GM18951 (cell line): ENCODE results near the gene MAP3K3.

Experiments used
- POLR2A ChIP-seq: IDR thresholded peaks from 4 replicates; pipeline ENCODE4 v1.6.1; 2011; ENCODE audit warnings: mild to moderate bottlenecking; ENCODE audit not compliant: insufficient read length, insufficient read depth; ENCODE audit errors: extremely low read depth
- in situ Hi-C: fragments of 300-500 bp; cut with MboI; formaldehyde crosslinking; loops from one replicate; pipeline ENCODE4 v1.12.0; 2022; ENCODE audit warnings: low sequenced_read_pairs, mixed read lengths, inconsistent platforms; ENCODE audit not compliant: unreplicated experiment

MAP3K3 gene

DNA sequence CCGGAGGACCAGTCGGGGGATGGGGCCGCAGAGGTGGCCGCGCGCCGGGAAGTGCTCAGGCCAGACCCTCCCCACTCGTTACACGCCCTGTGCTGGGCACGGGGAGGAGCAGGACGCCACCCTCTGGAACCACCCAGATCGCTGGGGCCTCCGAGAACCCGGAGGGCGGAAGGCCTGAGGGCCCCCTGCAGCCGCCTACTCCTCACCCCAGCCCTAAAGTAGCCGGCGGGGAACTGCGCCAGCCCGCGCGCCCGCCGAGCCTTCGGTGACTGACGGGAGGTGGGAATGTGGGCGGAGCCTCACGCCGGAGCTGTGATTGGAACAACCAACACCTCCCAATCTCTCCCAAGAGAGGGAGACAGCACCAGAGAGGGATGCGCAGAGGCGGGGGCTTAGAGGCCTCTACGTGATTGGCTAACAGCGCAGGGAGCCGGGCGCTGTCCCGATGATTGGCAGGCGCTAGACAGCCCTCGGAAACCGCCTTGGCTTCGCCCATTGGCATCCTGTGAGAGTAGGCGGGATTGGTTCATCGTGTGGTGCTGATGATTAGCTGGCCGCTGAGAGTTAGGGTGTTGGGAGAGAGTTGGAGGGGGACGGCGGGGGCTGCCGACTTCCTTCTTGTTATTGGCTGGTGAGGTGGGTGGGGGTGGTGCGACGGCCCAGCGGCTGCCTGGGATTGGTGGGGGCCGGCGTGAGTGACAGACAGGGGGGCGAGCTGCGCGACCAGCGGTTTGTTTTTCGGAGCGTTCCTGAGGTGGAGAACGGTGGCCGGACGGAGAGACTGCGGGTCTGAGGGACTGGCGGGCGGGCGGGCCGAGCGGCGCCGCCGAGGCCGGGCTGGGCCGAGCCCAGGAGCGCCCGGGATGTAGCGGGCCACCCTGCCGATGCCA is at the start of gene MAP3K3:
Gene MAP3K3, plus strand, starts transcription at position 734 of the 890 bp plus-strand sequence. CDS start 343 bp downstream, outside the sequence.
- peak; percentile 97 for TF ChIP-seq POLR2A
- in situ Hi-C loops = no loop called here

DNA sequence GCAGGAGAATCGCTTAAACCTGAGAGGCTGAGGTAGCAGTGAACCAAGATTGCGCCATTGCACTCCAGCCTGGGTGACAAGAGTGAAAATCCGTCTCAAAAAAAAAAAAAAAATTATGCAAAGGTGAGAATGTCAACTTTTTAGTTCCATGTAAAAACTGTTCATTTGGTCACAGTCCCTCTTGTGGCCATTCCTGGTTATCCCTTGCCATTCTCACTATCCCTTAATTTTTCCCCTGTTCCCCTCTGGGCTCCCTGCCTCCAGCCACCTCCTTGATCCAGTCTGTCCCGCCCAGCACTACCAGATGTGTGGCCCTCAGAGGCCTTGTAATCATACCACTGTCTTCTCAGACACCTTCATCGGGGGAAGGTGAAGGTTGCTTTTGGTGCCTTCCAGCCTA is 48.6 kb upstream of the MAP3K3 start:
- in situ Hi-C loops = no loop called here
- TF ChIP-seq POLR2A = no peak

DNA sequence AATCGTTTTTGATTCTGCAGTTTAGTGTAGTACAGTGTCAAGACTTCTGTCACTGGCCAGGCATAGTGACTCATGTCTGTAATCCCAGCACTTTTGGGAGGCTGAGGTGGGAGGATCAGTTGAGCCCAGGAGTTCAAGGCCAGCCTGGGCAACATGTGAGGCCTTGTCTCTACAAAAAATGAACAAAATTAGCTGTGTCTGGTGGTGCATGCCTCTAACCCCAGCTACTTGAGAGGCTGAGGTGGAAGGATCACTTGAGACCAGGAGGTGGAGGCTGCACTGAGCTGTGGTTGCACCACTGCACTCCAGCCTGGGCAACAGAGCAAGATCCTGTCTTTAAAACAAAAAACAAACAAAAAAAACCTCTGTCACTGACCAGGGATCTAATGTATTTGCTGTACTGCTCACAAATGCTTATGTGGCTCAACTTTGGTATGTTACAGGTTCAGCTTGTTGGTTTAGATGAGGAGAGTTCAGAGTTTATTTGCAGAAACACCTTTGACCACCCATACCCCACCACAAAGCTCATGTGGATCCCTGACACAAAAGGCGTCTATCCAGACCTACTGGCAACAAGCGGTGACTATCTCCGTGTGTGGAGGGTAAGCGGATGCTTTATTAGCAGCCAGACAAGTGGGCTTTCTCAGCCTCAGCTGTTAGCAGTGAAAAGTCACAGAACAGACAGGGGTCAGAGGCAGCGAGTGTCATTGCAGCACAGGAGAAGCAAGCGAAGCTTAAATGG is 44.0 kb upstream of the MAP3K3 start:
- in situ Hi-C loops = no loop called here
- no peak for TF ChIP-seq POLR2A

DNA sequence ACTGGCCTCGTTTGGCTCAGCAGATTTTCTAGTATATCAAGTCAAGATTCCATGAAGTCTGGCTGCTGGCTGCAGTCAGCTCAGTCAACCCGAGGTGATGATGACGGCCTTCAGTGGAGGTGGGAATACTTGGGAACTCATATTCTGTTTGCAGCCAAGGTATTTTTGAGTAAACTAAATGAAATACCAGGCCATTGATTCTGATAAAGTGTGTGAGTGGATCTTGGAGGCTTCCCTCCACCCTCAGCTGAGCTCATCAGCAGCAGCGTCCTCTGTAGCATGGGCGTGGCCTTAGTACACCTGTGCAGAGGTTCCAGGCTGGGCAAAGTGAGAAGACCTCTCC is 43.5 kb upstream of the MAP3K3 start:
- no peak for TF ChIP-seq POLR2A
- in situ Hi-C loops = no loop called here

DNA sequence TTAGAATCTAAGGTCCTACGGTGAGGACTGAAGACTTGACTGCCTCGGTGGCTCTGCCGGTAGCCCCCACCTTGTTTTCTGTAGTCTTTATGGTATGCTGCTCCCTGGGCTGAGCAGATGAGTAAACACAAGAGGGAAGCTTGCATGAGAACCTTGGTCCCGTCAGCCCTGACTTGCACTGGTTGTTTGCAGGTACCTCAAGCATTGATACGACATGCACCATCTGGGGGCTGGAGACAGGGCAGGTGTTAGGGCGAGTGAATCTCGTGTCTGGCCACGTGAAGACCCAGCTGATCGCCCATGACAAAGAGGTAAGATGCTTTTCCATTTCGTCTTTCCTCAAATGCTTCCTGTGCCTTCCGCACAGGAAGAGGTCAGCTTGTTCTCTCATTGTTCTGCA is 42.6 kb upstream of the MAP3K3 start:
- in situ Hi-C loops = no loop called here
- TF ChIP-seq POLR2A = no peak

DNA sequence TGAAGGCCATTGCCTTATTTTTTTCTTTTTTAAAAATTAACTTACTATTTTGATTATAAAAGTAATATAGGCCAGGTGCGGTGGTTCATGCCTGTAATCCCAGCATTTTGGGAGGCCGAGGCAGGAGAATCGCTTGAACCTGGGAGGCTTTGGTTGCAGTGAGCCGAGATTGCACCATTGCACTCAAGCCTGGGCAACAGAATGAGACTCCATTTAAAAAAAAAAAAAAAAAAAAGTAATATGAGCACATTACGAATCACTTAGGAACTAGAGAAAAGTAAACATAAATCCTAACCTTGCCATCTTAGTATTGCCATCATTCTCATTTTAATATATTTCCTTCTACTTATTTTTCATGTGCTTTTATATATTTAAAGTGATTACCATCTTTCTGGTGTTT is 34.4 kb upstream of the MAP3K3 start:
- no peak for TF ChIP-seq POLR2A
- in situ Hi-C loops = no loop called here

DNA sequence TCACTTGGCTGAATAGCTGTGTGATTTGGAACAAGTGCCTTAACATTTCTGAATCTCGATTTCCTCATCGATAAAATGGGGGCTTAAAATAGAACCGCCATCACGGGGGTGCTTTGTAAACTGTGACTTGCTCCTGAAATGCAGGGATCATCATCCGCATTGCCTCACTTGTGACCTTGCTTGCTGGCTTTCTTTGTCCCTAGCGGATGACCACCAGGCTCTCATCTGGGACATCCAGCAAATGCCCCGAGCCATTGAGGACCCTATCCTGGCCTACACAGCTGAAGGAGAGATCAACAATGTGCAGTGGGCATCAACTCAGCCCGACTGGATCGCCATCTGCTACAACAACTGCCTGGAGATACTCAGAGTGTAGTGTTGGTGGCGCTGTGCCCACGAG is 33.4 kb upstream of the MAP3K3 start:
- in situ Hi-C loops = no loop called here
- no peak for TF ChIP-seq POLR2A

DNA sequence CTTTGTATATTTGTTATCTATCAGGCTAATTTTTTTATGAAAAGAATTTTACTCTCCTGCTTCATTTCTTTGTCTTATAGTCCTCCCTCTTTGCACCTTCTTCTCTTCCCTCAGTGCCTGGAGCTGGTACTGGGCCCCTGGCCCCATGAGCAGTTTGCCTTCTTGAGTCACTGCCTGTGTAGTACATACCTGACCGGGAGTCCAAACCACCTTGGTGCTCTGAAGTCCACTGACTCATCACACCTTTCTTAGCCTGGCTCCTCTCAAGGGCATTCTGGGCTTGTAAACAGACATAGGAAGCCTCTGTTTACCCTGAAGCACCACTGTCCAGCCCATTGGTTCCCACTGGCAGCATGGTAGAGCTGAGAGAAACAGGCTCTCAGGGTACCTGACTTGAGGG is 32.6 kb upstream of the MAP3K3 start:
- in situ Hi-C loops = no loop called here
- TF ChIP-seq POLR2A = no peak

DNA sequence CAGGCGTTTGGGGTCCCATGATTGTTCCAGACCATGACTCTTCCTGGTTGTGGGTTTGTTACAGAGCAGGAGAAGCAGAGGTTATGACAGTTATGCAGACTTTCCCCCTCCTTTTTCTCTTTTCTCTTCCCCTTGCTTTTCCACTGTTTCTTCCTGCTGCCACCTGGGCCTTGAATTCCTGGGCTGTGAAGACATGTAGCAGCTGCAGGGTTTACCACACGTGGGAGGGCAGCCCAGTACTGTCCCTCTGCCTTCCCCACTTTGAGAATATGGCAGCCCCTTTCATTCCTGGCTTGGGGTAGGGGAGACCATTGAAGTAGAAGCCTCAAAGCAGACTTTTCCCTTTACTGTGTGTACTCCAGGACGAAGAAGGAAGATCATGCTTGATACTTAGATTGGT is 29.4 kb upstream of the MAP3K3 start:
- no peak for TF ChIP-seq POLR2A
- in situ Hi-C loops = no loop called here

DNA sequence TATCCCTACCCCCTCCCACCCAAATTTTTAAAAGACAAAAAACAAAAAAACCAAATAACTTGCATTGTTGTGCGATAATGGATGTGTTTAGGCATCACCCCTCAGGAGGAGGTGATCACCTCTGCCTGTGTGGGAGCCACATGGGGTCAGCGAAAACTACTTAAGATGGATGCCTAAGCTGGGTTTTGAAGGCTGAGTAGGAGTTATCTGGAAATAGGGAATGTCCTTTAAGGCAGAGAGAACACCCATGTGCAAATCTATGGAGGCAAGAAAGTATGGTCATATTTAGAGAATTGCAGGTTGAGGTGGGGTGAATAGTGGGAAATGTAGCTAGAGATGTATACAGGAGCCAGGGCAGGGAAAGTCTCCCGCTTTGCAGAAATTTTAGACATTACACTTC is 27.1 kb upstream of the MAP3K3 start:
- no peak for TF ChIP-seq POLR2A

DNA sequence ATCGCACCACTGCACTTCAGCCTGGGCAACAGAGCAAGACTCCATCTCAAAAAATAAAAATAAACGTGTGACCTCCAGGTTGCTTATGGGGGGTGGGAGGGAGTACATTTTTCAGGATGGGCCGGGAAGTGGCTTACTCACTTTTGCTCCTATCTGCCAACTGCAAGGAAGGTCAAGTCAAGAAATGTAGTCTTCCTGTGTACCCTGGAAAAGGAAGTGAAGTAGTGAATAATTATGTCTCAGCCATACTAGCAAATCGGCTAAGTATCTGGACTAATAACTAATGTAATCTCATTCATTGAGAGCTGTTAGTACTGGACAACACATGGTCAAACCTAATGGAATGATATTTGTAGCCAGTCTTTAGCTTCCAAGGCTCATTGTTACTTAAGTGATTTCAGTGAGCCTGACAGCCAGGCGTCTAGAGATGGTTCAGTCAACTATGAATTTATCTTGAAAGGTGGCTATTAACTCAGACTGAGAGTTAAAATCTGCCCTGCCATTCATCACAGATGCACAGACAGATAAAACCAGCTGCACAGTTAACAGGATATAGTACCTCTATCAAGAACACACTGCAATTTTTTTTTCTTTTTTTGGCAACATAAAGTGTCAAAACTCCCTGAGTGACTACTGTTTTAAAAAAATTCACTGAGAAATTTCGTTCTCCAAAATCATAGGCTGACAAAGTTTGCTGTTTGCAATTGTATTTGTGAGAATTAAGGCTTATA is 25.2 kb upstream of the MAP3K3 start:
- in situ Hi-C loops = no loop called here

More for the DNA sequence above, 27.1 kb upstream of the MAP3K3 start:
- in situ Hi-C loops = no loop called here

DNA sequence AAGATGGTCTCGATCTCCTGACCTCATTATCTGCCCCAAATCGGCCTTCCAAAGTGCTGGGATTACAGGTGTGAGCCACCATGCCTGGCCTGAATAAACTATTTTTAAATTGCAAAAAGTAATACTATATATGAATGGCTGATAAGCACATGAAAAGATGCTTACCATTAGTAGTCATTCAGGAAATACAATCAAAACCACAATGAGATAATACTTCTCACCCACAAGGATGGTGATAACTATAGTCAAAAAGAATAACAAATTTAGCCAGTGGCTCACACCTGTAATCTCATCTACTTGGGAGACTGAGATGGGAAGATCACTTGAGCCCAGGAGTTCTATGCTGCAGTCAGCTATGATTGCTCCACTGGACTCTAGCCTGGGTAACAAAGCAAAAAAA is 23.9 kb upstream of the MAP3K3 start:
- no peak for TF ChIP-seq POLR2A
- in situ Hi-C loops = no loop called here

More for the DNA sequence above, 25.2 kb upstream of the MAP3K3 start:
- TF ChIP-seq POLR2A = no peak
